GM20000 (cell line): ENCODE measurements around the gene MARK1.
"Not testable (repeated sequence)": the region's sequence is repeated elsewhere in the genome, so short reads cannot be mapped to it uniquely, and the experiment has no call there.

Experiments
- DNase-seq: peaks from one replicate; pipeline ENCODE4 v3.0.0; 2012; ENCODE audit warnings: low spot score
- TF ChIP-seq, protein P1 (sequence below): IDR thresholded peaks from 2 replicates; pipeline ENCODE4 v1.5.1; 2012; ENCODE audit warnings: mild to moderate bottlenecking, control low read depth; ENCODE audit errors: extremely low read depth, missing control alignments

The MARK1 gene

DNA sequence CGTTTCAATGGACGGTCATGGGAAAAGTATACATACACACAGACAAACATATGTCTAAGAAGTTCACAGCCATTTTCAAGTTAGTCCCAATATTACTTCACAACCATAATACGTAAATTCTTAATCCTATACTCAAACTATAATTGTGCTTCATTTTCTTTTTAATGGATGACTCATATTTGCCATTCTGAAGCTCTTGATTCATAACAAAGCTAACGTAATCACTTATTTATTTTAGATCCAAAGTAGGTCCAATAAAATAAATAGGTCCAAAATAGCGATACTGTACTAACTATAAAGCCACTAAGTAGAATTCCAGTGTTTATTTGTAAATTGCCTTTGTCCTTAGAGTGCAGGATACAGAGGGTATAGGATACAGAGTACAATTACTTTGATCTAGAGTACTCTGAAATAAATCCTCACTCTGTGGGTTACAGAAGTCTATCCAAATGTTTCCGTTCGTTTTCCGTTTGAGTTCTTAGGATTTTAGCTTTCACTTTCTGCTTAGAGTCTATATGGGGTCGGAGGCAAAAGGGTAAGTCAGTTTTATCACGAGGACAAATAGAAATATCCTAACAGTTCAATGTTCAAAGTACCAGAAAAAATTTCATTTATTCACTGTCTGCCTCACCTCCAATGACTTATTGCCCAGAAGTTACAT, 153.4 kb downstream of the MARK1 start:
- no peak for DNase-seq
- TF ChIP-seq, protein P1, sequence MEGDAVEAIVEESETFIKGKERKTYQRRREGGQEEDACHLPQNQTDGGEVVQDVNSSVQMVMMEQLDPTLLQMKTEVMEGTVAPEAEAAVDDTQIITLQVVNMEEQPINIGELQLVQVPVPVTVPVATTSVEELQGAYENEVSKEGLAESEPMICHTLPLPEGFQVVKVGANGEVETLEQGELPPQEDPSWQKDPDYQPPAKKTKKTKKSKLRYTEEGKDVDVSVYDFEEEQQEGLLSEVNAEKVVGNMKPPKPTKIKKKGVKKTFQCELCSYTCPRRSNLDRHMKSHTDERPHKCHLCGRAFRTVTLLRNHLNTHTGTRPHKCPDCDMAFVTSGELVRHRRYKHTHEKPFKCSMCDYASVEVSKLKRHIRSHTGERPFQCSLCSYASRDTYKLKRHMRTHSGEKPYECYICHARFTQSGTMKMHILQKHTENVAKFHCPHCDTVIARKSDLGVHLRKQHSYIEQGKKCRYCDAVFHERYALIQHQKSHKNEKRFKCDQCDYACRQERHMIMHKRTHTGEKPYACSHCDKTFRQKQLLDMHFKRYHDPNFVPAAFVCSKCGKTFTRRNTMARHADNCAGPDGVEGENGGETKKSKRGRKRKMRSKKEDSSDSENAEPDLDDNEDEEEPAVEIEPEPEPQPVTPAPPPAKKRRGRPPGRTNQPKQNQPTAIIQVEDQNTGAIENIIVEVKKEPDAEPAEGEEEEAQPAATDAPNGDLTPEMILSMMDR = no peak

DNA sequence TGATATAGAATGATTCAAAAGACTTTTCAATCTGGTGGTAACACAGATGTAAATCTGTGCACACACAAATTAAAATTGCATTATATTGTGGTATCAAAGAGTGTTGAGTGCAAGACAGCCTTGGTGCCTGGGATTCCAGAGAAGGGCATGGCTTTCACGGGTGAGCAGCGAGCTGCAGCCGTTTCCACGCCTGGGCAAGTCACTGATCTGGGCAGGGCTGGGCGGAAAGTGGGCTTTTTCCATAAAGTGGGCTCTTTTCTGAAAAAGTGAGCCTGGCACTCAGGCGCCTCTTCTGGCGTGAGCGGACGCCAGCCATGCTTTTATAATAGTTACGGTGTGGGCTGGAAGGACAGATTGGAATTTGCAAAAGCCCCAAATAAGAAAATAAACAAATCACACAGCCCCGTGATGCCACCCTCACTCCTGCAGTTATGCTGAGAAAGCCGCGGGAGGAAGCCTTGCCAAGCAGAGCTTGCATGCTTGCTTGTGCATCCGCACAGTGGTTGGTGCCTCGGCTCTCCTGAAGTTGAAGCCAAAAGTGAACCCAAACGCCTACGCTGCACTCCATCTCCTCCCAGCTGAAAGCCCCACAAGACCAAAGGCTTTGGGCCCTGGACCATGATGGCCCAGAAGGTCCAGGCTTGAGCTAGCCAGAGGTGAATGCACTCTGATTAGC, 155.1 kb downstream of the MARK1 start:
- no peak for DNase-seq
- TF ChIP-seq, protein P1 = no peak

DNA sequence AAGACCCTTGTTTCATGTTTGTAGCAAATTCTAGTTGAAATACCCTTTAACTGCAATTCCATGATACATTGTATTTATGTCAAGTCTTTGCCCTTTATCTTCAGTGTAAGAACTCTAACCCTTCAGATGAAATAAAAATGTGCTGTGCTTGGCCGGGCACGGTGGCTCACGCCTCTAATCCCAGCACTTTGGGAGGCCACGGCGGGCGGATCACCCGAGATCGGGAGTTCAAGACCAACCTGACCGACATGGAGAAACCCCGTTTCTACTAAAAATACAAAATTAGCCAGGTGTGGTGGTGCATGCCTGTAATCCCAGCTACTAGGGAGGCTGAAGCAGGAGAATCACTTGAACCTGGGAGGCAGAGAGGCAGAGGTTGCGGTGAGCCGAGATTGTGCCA, 155.8 kb downstream of the MARK1 start:
- DNase-seq = not testable (repeated sequence)

DNA sequence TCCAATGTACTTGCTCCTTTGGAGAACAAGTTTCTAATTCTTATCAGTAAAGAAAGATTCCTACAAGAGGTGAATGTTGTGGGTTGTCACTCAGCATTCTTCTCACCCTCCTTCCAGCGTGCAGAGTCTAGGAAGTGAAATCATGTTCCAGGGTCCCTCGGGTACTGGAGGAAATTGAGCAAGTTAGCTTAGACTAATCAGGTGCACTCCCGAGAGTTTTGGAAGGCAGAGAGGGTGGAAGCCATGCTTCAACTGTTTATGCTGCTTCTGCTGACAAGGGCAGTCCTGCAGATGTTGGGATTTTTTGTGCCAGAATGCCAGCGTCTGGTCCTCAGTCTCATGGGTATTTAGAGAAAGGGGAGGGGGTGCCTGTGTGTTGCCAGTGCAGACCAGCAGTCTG, 157.0 kb downstream of the MARK1 start:
- TF ChIP-seq, protein P1 = no peak
- DNase-seq = no peak

DNA sequence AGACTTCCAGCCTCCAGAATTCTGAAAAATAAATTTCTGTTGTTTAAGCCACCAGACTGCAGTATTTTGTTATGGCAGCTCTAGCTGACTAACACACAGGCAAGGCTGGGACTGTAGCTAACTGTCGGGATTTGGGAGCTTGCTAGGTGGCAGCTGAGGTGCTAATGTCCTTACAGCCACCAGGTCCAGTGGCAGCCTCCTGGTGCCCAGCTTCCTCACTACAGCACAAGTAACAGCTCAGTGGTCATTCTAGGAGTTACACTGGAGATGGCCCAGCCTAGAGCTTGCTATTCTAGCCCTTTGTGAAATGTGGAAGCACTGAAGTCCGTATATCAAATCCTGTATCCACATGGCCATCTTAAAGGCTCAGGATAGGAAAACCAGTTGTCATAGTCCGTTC, 157.9 kb downstream of the MARK1 start:
- DNase-seq = no peak
- TF ChIP-seq, protein P1 = no peak

DNA sequence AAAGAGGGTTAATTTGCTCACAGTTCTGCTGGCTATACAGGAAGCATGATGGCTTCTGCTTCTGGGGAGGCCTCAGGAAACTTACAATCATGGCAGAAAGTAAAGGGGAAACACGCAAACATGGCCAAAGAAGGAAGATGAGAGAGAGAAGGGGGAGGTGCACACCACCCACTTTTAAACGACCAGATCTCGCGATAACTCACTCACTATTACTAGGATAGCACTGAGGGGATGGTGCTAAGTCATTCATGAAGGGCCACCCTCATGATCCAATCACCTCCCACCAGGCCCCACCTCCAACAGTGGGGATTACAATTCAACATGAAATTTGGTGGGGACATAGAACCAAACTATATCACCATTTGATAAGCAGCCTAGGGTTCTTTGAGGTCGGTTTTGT, 159.9 kb downstream of the MARK1 start:
- TF ChIP-seq, protein P1 = no peak

DNA sequence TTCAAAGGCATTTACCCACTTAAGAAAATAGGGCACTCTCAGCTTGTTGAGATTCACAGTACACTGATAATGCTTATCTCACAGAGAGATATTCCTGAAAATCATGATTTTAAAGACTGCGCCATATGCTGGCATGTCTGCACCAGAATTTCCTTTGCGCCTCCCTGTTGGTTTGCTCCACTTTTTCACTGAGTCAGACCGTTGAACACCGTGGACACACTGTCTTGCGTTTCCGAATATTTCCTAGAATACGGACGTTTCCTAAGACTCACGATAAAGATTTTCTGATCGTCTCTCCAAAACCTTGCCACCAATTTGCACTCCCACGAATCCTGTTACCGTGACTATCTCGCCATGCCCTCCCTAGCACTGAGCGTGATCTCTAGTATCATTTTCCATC, 161.7 kb downstream of the MARK1 start:
- TF ChIP-seq, protein P1 = no peak
- no peak for DNase-seq

More for the DNA sequence above, 159.9 kb downstream of the MARK1 start:
- no peak for DNase-seq
